Activated CD8-positive, alpha-beta memory T cell treated with anti-CD3 and anti-CD28 coated beads for 1 hour (primary cell): ENCODE data around the gene GABRQ.

Source experiments
- DNase-seq, 2 donors: peaks; one replicate each; pipeline ENCODE4 v3.0.0-alpha.2; 2020; ENCODE audit warnings: low read depth in 1 of 2; ENCODE audit errors: extremely low read depth in 1 of 2

The GABRQ gene

DNA sequence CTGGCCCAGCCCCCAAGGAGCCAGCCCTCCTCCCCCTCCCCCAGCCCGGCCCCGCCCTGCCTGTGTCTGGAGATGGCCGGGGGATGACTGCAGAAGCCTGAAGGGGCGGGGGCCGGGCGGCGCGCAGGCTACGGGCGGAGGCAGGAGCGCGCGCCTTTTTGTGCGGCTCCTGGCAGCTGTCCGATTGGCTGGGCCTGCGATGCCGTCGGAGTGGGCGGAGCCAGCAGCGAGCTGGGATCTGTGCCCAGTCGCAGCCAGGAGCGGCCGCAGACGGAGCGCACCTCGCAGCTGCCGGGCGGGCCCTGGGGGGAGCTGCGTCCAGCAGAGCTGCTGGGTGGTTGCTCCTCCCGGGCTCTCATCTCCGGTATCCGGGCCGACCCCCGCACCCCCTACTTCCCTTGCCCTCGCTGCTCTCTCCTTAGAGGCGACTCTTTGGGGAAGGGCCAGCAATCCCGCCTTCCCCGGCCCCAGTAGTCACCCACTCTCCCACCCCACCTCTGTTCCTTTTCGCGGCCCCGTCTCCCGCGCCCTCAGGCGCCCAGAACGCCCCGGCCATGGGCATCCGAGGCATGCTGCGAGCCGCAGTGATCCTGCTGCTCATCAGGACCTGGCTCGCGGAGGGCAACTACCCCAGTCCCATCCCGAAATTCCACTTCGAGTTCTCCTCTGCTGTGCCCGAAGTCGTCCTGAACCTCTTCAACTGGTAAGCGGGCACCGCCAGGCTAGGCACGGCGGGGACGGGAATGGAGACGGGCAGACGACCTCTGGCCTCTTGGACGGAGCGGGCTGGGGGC lies at the start of gene GABRQ:
Gene GABRQ, plus strand, starts transcription at position 247 of the 794 bp plus-strand sequence. Its CDS starts 308 bp downstream, at position 555.
- DNase-seq: no peak

DNA sequence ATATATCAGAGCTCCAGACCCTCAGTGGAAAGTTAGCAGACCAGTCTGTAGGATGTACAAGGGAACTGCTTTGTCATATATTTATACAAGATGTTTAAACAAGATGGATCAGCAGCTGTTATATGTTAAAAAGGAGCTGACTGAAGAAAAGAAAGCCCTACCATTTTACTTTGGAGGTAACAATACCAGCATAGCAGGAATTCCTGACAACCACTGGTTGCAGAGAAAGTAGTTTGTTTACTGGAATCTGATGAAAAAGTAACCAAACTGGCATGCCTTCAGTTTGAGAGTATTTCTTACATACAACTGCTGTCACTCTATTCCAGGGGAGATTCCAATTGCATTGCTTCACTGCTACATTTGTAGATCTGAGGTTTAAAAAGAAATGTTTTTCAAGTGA lies 49.5 kb upstream of the GABRQ start:
- no peak for DNase-seq

DNA sequence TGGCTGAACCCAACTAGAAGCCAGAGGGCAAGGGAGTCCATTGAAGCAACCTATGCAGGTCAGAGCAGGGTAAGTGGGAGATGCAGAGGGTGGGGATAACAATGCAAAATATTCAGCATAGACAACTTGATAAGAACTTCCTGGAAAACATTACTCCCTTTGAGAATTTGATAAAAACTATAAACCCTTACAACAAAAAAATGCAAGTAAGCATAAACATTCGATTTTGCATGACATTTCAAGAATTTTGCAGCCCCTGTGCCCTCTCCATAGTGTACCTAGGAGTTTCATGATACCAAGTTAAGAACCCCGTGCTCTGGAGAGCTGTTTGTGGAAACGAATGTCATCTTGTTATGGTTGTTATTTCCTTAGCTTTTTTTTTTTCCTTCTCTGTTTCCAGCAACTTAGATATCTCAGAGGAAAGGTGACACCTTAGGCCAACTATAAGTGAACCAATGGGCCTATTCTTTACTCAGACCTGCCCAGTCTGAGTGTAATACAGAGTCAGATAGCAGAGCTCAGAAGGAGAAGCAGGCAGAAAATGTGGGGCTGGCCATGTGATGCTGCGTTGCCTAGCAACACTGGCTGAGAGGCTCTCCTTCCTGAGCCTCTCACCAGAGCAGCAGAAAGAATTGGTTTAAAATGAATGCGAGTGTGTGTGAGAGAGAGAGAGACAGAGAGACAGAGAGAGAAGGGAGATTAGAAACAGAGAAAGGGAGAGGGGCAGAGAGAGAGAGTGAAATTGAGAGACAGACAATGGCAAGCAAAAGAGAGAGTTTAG lies 36.7 kb upstream of the GABRQ start:
- no peak for DNase-seq

DNA sequence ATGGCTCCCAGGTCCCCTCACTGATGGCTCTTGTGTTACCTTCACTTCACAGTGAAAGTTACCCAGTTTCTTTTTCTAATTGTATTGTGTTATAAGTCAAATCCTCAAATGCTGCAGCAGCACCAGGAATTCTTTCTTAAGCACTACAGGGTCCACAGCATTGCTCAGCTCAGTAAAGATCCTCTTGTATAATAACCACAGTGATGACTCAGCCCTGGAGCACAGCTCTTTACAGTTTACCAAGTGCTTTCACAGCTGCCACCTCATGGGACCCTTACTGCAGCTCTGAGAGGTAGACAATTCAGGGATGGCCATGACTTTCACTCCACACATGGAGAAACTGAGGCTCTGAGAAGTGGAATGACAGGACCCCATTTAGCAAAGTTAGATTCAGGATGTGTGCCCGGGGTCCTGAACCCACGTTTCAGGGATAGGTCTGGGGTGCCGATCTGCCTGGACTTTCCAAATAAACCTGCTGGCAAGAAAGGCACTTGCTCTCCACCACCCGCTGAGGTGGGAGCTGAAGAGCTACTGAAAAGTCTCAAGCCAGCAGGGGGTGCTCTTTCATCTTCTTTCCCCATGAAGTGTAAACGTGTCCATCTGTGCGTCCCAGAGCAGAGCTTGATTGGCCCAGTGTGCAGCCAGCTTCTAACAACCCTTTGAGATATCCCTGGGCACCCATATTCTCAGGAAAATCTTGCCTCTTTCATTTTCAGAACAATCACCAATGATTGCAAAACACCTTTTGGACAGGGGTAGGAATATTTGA lies 35.7 kb upstream of the GABRQ start:
- no peak for DNase-seq

DNA sequence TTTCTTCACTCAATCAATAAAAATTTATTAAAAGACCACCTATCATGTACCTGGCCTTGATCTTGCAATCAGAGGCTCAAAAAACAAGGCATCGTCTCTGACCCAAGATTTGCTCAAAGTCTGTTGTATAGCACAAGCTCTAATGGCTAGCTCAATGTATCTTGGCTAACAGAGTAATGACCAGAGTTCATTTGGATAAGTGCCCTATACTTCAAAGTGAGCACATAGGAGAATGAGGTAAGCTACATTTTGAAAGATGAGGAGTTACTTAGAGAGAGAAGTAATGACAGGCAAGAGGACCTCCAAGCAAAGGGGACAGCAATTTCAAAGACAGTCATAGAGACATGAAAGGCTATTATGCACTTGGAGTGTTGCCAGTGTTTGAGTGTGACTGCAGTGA lies 22.9 kb upstream of the GABRQ start:
- DNase-seq: no peak

DNA sequence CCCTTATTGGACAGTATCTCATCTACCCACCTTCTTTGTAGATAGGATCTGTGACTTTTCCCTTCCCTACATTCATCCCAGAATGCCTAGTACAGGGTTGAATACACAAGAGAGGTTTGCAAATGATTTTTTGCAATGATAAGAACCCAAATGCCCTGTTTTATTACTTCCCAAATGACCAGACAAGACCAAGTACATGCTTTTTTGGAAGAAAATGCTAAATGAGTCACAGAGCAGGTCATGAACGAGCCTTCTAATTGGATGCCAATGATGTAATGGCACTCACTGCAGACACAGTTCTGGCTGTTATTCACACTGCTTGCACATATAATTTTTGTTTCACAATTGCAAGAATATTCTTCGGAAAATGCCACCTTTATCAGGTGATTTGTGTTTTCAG lies 17.8 kb upstream of the GABRQ start:
- no peak for DNase-seq

DNA sequence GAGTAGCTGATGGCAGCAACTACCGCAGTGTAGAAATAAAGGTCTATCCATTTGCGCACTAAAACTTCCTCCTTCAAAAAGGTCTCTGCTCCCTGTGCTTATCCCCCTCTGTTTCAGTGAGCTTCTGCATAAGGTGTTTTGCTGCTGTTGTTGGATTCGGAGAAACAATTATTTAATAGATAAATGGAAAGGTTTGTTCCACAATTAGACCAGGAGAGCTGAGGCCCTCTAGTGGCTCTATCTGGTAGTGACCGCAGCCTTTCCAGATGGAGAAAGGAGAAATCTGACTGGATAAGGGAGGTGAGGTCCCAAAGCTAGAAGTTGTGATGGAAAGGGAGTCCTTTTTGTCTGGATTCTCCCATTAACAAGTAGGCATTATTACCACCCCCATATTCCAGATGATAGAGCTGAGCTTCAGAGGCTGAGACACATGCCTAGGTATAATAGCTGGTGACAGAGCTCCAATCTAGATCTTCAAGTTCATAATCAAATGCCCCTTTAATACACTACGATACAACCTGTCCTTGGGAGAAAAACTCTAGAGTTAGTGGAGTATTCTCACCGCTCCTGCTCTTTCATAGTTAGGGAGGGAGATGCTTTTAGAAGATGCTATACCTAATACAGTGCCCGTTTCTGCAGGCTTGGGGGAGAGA lies 5.1 kb upstream of the GABRQ start:
- peak in 1 of 2 donors; percentile 5 for DNase-seq

DNA sequence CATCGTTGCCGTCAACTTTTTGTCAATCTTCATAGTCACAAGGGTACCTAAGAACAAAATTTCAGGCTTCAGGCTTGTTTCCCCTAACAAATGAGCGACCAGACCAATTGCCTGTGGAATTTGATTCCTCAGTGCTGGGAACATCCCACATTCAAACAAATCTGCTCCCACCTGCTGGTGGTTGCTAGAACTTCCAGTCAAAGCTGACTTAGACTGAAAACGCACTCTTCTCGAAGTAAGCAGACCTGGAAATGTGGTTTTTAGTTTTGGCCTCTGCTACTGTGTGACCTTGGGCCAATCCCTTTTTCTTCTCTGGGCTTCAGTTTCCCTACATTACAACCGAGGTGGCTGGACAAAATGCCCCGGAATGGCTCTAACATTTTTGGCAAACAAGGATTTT lies 1.8 kb upstream of the GABRQ start:
- DNase-seq: no peak

DNA sequence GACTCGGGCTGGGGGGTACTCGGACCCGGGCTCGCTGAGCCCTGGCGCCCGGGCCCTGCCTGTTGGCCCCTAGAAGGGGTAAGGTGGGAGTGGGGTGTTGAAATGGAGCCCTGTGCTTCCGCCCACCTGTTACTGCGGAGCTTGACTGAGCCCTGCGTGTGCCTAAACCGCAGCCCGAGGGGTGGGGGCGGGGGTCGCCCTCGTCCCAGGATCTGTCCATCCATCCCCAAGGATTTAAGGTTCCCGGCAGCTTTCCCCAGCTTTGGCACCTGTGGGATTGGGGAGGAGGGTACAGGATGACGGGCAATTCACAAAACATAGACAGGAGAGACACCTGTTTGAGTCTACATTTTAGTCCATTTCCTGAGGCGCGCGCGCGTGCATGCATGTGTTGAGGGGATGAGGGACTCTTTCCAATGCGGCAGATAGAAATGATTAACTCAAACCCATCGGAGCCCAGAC lies 779 bp downstream of the GABRQ start:
- DNase-seq: no peak

DNA sequence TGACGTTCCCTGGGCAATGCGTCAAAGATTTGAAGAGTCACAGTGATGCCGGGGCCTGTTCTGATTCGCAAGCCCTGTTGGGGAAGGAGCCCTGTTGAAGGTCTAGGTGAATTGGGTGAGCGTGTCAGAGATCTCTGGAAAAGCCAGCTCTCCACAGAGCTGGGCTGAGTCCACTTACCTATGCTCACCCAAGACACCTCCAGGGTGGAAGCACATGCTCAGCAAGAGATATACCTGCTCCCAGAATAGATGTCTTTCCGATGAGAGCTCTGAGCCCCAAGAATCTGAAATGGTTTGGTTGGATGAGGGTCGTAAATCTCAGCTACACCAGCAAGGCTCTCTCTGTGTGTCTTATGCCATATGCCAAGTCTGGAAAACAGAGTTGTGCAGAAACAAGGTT lies 1.7 kb downstream of the GABRQ start:
- no peak for DNase-seq

DNA sequence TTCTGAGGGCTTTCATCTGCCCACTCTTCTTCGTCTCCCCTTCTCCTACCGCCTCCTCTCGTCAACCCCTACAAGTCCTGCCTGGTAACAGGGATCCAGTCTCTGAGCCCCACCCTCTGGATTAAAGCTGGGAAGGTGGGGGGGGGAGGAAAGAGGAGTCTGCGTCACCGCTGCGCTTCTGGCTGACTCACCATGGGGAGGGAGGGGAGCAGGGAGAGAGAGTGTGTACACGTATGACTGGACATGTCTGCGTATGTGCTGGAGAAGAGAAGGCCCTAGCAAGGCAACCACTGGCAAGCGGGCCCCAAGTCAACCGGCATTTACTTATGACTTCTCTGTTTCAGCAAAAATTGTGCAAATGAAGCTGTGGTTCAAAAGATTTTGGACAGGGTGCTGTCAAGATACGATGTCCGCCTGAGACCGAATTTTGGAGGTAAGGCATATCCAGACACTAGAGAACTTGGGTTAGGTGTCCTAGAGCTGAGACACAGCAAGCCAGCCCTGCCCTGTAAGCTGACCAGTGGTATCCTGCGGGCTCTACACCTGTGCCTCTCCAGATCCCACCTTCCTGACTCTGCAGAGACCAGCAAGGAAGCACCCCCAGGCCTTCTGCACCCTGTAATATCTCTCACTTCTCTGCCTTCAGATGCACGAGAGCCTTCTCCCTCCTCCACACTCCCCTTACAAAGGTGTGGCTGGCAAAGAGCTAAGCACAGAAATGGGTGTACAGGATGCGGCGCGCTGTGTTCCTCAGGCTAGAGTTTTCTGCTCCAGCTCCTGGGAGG lies 2.5 kb downstream of the GABRQ start:
- no peak for DNase-seq

DNA sequence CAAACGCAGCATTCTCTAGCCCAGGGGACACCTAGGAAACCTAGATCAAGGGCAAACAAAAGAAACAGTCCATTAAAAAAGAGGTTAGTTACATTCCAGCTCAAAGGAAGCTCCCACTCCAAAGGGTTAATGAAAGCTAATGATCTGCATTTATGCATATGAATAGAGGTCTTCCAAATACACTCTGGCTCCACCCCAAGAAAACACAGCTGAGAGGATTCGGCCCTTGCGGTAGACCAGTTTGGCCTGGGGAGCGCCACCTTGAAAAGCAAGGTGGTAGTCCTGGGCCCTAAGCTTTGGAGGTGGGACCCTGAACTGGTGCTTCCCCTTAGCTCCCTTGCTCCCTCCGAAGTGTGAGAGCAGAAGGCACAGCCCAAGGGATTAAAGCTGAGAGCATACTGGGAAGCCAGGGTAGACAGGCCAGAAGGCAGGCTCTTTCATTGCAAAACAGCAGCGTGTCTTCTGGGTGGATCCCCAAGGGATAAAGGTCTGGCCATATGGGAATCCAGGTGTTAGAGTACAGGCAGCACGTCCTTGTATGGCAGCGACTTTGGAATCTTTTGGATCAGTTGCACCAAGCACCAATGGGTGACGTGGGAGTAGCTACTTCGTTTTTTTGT lies 3.7 kb downstream of the GABRQ start:
- DNase-seq: no peak

DNA sequence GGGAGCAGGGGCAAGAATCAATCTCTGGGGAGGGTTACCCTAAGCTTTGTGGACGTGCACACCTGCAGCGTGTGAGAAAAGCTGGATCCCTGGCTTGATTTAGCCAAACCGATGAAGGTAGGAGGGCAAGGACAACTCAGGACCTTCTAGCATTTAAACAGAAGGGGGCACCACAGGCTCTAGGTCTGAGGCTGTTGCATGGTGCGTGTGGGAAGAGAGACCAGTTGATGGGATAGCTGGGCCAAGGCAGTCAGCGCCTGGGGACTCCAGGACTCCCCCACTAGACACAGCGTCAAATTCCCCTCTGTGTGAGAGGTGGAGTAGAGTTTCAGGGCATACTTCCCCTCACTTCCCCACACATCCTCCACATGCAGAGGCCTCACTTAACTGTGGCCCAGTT lies 4.3 kb downstream of the GABRQ start:
- no peak for DNase-seq

DNA sequence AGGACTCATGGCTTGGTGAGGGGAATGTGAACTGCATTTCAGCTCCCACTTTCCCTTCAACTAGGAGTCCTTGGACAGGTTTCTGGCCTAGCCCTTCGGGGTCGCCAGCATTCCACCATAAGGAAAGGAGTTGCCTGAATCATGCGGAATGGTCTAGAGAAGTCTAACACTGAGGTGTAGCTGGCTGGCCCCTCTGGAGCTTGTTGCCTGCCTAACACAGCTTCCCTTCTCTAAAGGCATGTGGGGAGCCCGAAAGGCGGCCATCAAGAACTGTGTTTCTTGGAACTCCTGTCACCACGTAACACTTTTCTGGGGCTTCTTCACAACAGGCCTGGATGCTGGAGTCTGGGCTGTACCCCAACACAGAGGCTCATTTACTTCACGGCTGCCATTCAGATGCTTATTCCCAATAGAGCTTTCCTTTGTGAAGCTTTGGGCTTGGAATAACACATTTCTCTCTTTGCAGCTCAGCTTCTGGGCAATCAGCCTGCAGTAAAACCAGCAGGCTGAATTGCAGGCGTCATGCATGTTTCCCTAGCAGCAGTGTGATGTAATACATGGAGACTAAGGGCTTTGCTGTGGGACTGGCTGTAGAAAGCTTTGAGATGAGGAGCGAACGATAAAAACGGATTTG lies 5.4 kb downstream of the GABRQ start:
- DNase-seq: no peak

DNA sequence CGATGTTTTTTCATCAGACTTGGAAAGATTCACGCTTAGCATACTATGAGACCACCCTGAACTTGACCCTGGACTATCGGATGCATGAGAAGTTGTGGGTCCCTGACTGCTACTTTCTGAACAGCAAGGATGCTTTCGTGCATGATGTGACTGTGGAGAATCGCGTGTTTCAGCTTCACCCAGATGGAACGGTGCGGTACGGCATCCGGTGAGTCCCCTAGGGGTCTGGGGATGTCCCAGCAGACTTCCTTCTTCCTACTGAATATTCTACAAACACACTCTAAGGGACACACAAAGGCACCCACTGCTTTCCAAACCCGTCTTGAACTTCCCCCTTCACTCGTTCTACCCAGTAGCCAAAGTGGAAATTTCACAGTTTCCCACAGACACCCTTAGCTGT lies 9.3 kb downstream of the GABRQ start:
- DNase-seq: no peak

DNA sequence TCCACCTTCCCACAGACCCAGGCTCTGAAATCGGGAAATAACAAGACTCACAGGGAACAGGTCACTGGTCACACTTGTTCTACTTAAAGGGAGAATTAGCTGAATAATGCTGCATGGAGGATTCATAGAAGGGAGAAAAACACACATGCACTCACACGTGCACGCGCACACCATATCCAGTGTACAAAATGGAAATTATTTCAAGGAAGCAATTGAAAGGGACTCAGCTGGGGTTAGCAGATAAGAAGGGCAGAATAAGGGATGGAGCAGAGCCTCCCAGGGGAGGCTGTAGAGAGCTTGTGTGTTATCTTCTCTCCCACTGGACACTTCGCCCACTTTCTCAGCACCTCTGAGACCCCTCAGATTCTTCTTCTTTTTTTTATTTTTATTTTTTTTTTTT lies 10.3 kb downstream of the GABRQ start:
- DNase-seq: no peak

DNA sequence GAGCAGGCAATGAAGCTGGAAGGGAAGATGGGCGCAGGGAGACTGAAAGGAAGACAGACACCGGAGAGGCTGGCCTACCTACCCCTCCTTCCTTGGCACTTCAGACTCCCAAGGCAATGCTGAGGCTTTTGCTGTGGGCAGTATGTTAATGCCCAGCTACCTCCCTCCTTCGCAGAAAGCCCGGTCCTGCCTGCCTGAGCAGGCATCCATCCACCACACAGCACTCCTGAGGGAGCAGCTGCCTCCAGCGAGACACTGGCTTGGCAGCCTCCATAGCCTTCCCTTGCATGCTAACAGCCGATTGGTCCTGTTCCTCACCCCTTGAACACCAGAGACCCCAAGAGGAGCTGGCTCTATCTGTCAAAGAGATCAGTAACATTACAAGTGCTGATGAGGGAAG lies 14.4 kb downstream of the GABRQ start:
- DNase-seq: no peak

DNA sequence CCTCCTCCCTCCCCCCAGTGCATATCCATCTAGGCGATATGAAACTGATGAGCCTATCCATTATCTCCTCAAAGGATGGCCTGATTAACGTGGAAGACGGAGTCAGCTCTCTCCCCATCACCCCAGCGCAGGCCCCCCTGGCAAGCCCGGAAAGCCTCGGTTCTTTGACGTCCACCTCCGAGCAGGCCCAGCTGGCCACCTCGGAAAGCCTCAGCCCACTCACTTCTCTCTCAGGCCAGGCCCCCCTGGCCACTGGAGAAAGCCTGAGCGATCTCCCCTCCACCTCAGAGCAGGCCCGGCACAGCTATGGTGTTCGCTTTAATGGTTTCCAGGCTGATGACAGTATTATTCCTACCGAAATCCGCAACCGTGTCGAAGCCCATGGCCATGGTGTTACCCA lies 14.8 kb downstream of the GABRQ start:
- DNase-seq: no peak

DNA sequence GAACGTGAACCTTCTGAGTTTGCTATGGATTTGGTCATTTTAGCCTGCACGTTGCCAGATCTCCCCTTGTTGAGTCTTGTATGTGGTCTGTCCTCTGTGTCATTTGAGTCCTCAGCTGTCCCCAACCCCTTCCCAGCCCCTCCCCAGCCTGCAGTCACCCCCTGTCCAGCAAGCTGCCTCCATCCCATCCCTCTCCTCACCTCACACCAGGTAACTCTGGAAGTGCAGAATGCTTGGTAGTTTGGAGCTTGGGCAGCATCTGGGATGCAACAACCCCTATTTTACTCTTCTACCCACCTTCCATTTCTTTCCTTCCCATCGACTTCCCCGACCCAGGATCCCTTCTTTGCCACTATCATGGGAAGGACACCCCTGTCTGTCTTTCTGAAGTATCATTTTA lies 18.4 kb downstream of the GABRQ start:
- DNase-seq: no peak
